ENCODE measurements around the gene ATP8A1. TPM values are rescaled to one million over a fixed set of nuclear protein-coding genes. Genes with fewer than 3 reads are reported as not detected.
"Not testable (repeated sequence)": the region's sequence is repeated elsewhere in the genome, so short reads cannot be mapped to it uniquely, and the experiment has no call there.

The ATP8A1 gene
- polyA plus RNA-seq, 1 donor: 4.6 TPM

GRCh38 chr4:42461216-42461615, 195.7 kb downstream of the ATP8A1 start:
- not testable (repeated sequence) for DNase-seq

DNA sequence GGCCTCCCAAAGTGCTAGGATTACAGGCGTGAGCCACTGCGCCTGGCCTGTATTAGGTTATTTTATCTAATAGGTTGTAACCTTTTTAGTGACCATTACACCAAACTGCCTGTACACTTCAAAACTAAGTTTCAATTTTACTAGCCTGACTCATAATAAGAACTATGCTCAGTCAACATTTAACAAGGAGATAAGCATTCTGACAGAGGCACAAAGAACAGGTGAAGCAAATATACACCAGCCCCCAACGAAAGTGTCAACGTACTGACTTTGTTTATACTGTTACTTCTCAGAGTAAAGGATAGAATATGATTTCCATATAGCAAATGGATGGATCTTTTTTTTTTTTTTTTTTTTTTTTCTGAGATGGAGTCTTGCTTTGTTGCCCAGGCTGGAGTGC, 196.9 kb downstream of the ATP8A1 start:
- no peak for DNase-seq

GRCh38 chr4:42458657-42459056, 198.2 kb downstream of the ATP8A1 start:
- DNase-seq: peak; percentile 48

DNA sequence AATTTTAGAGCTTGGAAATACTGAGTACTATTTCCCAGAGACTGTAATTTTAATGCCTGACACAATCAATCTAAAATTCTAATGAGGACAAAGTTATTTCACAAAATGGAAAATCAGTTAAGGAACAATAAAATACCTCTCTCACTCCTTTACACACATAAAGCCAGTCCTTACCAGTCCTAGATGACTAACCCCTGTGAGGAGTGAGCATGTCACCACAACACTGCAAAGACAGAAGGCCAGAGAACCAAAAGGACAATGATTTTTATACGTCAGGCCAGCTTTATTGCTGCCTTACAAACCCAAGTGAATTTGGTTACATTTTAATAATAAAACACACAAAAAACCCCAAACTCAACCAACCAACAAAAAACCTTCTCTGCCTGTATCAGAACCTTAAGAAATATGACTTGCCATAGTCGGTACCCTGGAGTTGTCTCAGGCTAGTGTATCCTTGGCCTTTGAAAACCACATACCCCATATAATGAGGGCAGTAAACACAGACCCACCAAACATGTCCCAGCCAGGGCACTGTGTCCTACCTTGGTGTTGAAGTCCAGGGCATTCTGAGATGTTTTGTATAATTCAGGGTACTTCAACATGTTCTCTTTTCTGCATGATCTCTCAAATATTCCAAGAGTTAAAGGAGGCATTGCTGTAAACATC, 202.0 kb downstream of the ATP8A1 start:
- no peak for DNase-seq

GRCh38 chr4:42453612-42454011, 203.3 kb downstream of the ATP8A1 start:
- no peak for DNase-seq

DNA sequence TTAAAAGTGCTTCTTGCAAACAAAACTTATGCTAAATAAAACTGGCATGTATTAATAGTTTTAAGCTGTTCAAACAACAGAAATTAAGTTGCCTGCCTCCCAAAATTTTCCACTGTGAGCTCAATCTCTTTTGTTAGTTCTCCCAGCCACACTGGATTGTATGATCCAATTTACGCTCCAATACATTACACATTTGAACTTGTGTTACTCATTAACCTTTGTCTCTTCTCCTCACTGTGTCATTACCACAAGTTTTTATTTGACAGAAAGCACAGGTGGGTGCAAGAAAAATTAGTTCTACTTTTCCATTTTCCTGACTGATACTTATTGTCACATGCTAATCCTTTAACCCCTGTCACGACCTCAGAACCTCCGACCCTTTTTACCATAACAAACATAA, 204.1 kb downstream of the ATP8A1 start:
- DNase-seq: no peak

DNA sequence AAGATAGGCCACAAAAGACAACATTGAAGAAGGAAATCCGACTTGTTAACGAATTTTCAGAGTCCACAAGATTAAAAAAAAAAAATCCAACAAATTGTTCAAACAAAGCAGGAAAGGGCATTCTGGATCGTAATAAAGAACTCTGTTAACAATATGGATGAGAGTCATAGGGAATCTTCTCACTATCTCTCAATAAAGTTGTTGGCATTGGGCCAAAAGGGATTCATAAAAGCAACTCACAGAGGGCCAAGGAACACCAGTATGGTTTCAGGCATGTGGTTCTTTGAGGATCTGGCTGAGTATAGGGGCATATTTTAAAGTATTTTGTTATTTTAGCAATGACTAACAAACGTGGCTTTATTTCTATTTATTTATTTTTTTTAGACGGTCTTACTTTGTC, 210.1 kb downstream of the ATP8A1 start:
- no peak for DNase-seq

- DNase-seq: no peak
Measured at GRCh38 chr4:42445038-42445437, 211.9 kb downstream of the ATP8A1 start.

DNA sequence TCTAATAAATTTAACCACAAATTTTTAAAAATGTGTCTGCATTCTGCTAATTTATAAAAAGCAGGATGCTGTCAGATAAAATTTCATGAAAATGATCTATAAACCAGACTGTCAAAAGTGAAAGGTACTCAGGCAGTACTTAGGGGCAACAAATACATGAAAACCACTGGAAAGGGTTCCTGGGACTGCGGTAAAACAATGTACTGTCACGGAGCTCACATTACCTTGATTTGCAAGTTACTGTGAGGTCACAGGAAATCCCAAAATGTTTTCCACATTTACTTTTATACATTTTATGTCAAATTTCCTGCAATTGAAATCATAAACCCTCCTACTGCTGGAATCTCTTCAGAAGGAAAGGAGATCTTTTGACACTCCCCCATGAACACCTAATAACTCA, 214.3 kb downstream of the ATP8A1 start:
- DNase-seq: no peak

DNA sequence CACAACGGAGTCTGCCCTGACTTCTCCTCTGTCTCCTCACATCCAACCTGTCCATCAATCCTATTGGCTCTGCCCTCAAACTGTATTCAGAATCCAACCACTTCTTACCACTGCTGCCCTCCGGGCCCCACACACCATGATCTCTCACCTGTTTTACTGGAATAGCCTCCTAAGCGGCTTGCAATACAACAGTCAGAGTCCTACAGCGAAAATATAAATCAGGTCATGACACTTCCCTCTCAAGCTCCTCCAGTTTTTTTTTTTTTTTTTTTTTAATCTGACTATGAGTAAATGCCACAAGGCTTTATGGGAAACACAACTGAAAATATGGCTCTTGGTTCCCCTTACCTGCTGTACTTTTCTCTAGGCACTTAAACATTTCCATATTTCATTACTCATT, 216.8 kb downstream of the ATP8A1 start:
- no peak for DNase-seq

DNA sequence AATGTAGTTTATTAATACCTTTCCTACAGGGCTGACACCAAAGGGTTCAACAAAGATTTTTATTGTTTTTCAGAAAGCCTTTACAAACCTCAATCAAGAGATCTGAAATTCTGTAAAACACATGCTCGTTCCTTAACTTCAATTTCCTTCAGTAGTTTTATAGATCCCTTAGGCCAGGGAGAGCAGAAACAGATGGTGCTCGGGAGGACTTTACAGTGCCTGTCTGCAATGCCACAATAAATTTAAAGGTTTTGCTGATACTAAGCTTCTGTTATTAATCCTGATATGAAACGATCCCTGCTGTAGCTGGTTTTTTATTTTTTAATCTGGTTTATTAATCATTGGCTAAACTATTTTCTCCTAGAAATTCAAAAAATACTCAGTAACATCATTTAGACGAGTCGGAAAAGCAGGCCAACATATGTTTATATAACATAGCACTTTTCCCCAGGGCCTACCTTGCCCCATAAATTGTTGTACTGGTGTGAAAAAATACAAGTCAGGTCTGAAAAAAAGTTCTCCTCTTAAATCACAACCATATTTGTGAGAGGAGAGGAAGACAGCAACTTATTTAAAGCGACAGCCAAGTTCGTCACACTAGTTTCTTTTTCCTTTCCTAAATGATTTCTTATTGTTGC, 219.9 kb downstream of the ATP8A1 start:
- no peak for DNase-seq

- no peak for DNase-seq
Measured at GRCh38 chr4:42428036-42428435, 228.9 kb downstream of the ATP8A1 start.

GRCh38 chr4:42425146-42426065, 231.5 kb downstream of the ATP8A1 start:
- no peak for DNase-seq

DNA sequence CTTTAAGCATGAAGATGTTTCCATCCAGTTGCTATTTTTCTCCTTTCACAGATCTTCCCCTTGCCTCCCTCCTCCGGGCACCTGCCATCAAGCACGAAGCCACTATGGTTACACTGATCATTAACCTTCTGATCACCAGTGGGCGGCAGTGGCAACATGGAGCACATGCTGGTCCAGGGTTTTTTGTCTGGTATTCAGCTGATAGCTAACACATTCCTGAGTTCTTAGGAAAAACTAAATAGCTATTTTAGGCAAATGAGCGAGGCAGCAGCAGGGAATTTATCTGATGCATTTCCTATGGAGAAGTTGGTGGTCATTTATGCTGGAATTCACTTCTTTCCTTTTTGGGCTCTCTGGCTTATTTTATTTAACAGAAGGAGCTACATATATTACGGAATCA, 236.8 kb downstream of the ATP8A1 start:
- DNase-seq: no peak

GRCh38 chr4:42417550-42417949, 239.4 kb downstream of the ATP8A1 start:
- DNase-seq: no peak

DNA sequence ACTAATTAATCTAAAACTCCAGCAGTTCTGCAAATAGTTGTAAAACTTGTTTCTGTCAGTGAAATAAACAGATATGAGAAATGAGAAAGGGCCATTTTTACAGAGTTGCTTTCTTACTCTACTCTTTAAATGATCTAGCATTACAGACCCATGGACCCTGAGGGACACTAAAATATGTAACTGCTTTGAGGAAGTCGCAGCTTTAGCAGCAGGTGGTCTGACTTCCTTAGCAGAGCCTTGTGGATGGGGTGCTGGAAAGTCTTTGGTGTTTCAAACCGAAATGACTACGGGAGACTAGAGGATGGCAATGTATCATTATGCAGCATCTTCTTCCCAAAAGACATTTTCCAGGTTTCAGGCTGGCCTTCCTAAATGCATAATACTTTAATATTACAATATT, 240.9 kb downstream of the ATP8A1 start:
- DNase-seq: no peak

GRCh38 chr4:42415281-42415680, 241.6 kb downstream of the ATP8A1 start:
- no peak for DNase-seq

- no peak for DNase-seq
Measured at GRCh38 chr4:42412251-42412650, 244.7 kb downstream of the ATP8A1 start.

DNA sequence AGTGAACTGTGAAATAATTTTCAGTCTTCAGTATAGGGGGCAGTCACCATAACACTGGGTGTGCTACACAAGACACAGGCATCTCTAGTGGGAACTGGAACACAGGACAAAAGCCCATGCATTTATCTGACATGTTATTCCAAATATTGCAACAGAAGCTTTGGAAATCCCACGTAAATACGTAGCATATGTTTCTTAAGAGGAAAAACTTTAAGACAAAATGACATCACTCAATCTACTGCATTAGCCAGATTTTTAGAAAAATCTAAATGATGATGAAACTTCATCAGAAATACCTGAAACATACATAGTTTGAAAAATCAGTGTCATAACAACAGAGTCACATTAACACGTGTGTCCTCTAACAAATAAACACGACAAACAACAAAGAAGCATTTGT, 245.1 kb downstream of the ATP8A1 start:
- no peak for DNase-seq

DNA sequence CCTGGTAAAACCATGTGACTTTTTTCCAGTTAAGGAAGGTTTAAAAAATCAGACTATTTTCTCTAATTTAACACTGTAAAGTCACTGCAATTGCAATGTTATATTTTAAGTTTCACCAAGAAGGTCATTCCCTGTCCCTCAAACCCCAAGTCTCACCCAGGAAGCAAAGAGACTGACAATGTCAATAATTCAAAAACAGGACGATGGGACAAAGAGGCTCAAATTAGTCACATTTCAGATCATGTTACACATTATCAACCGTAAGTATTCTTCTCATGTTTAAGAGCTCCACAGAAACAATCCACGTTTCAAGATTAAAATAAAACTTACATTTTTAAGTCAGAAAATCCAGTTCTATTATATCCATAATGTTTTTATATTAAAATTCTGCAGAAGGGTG, 246.5 kb downstream of the ATP8A1 start:
- DNase-seq: no peak

- DNase-seq: no peak
Measured at GRCh38 chr4:42404001-42404400, 252.9 kb downstream of the ATP8A1 start.

- no peak for DNase-seq
Measured at GRCh38 chr4:42401171-42401570, 255.7 kb downstream of the ATP8A1 start.

DNA sequence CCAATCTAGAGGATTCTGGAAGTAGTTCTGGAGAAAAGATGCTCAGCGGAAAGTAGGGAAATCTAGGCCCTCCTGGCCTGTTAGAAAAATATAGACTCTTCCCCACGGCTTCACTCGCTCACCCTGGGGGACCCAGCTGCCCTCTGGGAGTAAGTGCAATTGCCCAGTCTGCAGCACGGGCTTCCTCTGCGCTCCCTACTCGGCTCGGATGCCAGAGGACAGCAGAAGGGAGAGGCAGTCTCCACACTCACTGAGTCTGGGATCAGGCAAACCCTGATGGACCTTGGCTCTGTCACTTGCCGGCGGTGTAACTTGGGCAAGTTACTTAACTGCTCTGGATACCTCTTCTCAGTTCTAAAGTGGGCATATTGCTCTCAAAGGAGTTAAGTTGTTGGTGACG, 257.5 kb downstream of the ATP8A1 start:
- no peak for DNase-seq
